HG03060 (cell line): ENCODE data around the gene KDM4B.
"Not testable (repeated sequence)": the region's sequence is repeated elsewhere in the genome, so short reads cannot be mapped to it uniquely, and the experiment has no call there.

Experiments used
- ATAC-seq: cut with Tn5 transposase; IDR thresholded peaks from one replicate; pipeline ENCODE4 v1.9.1; 2021; ENCODE audit warnings: low read depth, moderate number of reproducible peaks; ENCODE audit not compliant: unreplicated experiment

The KDM4B gene

GRCh38 chr19:5186293-5187050 is 217.6 kb downstream of the KDM4B start:
- ATAC-seq = no peak

GRCh38 chr19:5188548-5189317 is 219.8 kb downstream of the KDM4B start:
- ATAC-seq = no peak

GRCh38 chr19:5189318-5189607 is 220.3 kb downstream of the KDM4B start:
- no peak for ATAC-seq

GRCh38 chr19:5191091-5191490 is 222.2 kb downstream of the KDM4B start:
- no peak for ATAC-seq

GRCh38 chr19:5192568-5192967 is 223.7 kb downstream of the KDM4B start:
- no peak for ATAC-seq

- ATAC-seq = no peak
Measured at GRCh38 chr19:5193192-5193591, 224.3 kb downstream of the KDM4B start.

- no peak for ATAC-seq
Measured at GRCh38 chr19:5194641-5195040, 225.7 kb downstream of the KDM4B start.

- ATAC-seq = not testable (repeated sequence)
Measured at GRCh38 chr19:5195587-5195986, 226.7 kb downstream of the KDM4B start.

GRCh38 chr19:5196832-5197231 is 227.9 kb downstream of the KDM4B start:
- no peak for ATAC-seq

GRCh38 chr19:5200844-5201243 is 231.9 kb downstream of the KDM4B start:
- ATAC-seq = no peak

GRCh38 chr19:5202553-5202952 is 233.6 kb downstream of the KDM4B start:
- no peak for ATAC-seq
